Right lung (tissue), 5 donors: Measurements from ENCODE around the gene PDLIM5. TPM values are rescaled to one million over a fixed set of nuclear protein-coding genes. Genes with fewer than 3 reads are reported as not detected.
"Not testable (repeated sequence)": the region's sequence is repeated elsewhere in the genome, so short reads cannot be mapped to it uniquely, and the experiment has no call there.

Experiments
- DNase-seq, 2 donors: peaks; one replicate each; pipeline ENCODE4 v3.0.0-alpha.2; 2013
- polyA plus RNA-seq, 5 donors: library from polyadenylated mRNA; unstranded; fragments of 120-200 nt; gene quantifications; one replicate each; pipeline versions ENCODE4 v1.2.1 to v1.2.3, GENCODE V29; 2013; ENCODE audit warnings: inconsistent platforms in 1 of 5, low replicate concordance in 1 of 5; ENCODE audit not compliant: insufficient read length in 5 of 5, insufficient read depth in 1 of 5

PDLIM5 gene
- polyA plus RNA-seq, 5 donors = 19.1 to 21.9 (median 19.3) TPM

DNA sequence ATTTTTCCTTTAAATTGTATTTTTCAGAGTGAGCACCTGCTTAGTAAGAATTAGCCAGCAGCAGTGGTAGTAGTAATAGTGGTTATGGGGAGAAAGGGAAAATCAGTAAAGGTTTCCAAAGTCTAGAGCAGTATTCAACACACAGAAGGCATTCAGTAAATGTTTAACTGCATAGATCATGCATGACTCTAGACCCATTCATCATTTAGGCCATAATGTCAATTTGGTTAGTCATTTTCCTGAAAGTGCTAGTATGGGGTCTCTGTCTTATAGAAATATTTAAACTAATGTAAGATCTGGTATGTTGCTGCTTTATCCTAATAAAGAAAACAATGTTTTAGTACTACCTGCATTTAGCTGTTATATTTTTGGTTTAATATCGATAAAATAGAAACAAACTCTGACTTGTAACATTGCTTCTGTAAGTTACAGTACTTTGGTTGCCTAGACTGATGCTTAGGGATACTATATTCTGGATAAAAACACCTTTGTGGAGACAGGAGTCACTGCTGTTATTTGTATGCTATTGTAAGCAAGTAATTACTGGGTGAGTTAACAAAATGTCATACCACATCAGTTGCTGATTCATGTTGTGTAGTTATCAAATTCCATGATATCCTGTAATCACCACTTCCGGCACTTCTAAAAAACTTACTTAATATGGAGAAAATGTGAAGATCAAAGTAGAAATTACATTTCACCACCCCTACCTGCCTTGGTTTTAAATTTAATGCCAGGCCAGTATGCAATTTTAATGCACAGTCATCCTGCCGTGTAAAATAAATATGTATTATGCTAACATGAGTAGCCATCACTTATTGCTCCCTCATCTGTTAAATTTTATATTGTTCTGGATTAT lies 190.2 kb downstream of the PDLIM5 start:
- no peak for DNase-seq

- no peak for DNase-seq
Observed at GRCh38 chr4:94642561-94642866, 190.8 kb downstream of the PDLIM5 start.

- no peak for DNase-seq
Observed at GRCh38 chr4:94648699-94649098, 197.0 kb downstream of the PDLIM5 start.

GRCh38 chr4:94649381-94650133 lies 197.8 kb downstream of the PDLIM5 start:
- DNase-seq = peak in 1 of 2 donors; percentile 3

DNA sequence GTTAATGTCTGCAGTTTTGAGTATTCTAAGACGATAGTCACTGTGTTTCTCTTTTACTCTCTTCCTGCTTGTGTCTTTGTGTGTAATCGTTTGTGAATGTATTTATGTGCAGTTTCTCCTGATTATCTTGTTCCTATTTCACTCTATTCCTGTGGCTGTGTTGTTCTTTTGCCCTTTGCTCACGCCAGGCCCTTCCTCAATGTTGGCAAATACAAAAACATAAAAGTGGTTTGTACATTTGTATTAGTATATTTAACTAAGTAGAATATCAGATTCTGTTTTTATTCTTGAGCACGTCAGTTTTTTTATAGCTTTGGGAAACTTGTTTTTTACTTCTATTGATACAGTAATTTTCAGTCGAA lies 198.4 kb downstream of the PDLIM5 start:
- DNase-seq = no peak

DNA sequence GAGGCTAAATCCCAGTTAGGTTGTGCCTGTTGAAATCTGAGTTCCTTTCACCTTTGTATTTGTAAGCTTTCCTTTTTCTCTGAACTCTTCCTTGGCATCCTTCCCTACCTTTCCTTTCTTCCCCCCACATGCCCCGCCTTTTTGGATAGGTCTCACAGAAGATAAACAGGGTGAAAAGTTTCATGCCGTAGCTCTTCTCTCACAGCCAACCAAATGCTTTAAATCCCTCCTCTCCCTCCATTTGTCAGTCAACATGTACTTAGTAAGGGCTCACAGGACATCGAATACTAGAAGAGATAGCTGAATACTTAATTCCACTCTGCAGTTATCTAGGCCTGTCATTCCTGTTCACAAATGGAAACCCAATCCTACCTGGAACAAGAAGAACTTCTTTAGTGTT lies 198.9 kb downstream of the PDLIM5 start:
- no peak for DNase-seq

DNA sequence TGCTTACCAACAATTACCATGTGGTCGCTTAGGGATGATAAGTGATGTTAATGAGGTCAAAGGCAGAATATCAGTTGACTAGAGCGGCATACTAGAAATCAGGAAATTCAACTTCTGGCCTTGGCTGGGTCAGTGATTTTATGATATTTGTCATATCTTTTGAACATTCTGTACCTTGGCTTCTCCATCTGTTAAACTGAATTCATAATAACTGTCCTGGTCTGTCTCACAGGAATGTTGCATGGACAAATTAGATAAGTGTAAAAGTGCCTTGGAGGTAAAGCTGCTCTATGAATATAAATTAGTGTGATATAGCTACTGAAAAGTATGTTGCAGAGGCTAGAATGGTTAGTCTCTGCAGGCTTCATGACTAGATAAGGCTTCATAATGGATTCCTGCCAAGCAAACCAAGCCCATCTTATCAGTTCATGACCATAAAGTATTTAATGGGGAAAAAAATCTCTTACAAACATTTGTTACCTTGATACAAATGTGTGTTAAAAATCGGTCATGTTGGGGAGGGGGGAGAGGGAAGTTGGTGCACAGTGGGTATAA lies 201.4 kb downstream of the PDLIM5 start:
- no peak for DNase-seq

GRCh38 chr4:94653984-94654609 lies 202.4 kb downstream of the PDLIM5 start:
- DNase-seq = no peak

DNA sequence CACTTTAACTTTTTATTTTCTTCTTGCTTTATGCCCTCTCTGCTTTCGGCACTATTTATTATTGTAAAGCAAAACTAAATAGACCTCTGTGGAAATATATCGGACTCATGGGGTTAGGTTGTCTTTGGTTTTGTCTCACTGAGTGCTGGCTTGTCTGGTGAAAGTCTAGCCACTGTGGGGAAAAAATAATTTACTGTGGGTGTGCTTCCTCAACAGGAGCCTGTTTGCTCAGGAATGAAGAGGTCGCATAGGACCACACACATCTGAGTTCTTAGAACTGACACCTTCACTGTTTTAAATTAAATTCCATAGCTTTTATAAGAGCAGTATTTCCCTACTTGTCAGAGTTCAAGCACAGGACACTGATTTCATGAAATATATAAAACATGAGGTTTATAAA lies 203.0 kb downstream of the PDLIM5 start:
- DNase-seq = no peak

- DNase-seq = no peak
Observed at GRCh38 chr4:94660614-94661013, 208.9 kb downstream of the PDLIM5 start.

GRCh38 chr4:94665021-94665420 lies 213.3 kb downstream of the PDLIM5 start:
- not testable (repeated sequence) for DNase-seq

GRCh38 chr4:94665500-94666404 lies 214.0 kb downstream of the PDLIM5 start:
- DNase-seq = no peak

DNA sequence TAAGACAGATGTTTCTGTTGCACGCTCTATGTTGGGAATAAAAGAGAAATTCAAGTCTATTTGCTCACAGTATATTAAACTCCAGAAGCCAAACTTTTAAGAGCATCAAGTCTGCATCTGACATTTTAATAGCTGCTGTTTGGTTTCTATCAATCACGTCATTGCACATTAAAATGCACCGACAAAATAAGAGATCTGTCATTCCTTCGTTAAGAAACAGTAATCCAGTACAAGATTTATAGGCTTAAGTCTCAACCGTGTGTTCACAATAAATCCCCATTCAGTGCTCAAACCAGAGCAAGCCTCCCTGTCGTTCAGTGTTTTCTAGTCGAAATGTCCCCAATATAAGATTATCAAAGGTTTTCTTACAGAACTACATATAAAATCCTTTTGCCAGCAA lies 217.0 kb downstream of the PDLIM5 start:
- no peak for DNase-seq

- DNase-seq = no peak
Observed at GRCh38 chr4:94669672-94670664, 218.2 kb downstream of the PDLIM5 start.

- DNase-seq = no peak
Observed at GRCh38 chr4:94671113-94671512, 219.4 kb downstream of the PDLIM5 start.

DNA sequence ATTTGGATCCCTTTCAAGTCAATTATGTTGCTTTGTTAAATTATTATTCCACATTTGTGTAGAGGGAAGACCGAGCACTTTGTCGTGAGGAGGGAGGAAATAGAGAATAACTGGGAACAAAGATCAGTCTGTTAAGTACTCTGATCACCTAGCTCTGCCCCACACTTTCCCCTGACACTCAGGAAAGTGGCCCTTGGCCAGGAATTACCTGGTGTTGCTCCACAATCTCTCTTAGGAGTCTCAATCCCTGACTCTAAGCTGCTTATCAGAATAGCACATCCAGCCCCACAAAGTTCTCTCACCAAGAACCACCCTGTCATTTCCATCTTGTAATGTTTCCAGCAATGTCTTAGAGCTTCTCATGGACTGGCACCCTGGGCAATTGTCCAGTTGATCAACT lies 222.2 kb downstream of the PDLIM5 start:
- DNase-seq = no peak

GRCh38 chr4:94676970-94677369 lies 225.2 kb downstream of the PDLIM5 start:
- no peak for DNase-seq

- DNase-seq = no peak
Observed at GRCh38 chr4:94678896-94679295, 227.2 kb downstream of the PDLIM5 start.

- DNase-seq = no peak
Observed at GRCh38 chr4:94680176-94680862, 228.6 kb downstream of the PDLIM5 start.

DNA sequence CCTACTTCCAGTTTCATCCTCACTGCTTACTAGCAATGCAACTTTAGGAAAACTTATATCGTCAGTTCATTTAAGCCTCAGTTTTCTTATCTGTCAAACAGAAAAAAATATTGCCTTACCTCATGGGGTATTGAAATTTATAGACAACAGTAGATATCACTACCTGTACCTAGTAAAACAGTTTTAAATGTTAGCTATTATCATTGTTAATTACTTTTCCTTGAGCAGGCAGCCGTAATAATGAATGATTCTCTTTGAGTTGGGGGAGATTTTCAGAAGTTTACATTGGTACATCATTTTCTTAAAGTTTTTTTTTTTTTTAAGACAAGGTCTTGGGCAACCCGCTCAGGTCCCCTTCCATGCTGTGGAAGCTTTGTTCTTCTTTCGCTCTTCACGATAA lies 234.3 kb downstream of the PDLIM5 start:
- no peak for DNase-seq
